Heart left ventricle (tissue), 16 donors: ENCODE data around the gene TGFBR2. TPM values are rescaled to one million over a fixed set of nuclear protein-coding genes. Genes with fewer than 3 reads are reported as not detected.

ENCODE experiments used
- ATAC-seq, 4 donors: fragments of 200-7000 bp; cut with Tn5 transposase; one replicate each; pipeline ENCODE4 v1.9.1; 2020 to 2022; ENCODE audit warnings: moderate library complexity in 4 of 4, mild to moderate bottlenecking in 3 of 4, moderate number of reproducible peaks in 1 of 4
- DNase-seq, 5 donors: peaks; one replicate each; pipeline ENCODE4 v3.0.0-alpha.2; 2020
- H3K27ac ChIP-seq, 12 donors: fragments of 200-600 bp; sonication (generic) in 4 of 12; one replicate each; pipeline versions ENCODE4 v1.5.0 to v1.8.0; 2016 to 2022; ENCODE audit warnings: mild to moderate bottlenecking in 2 of 12
- H3K27me3 ChIP-seq, 9 donors: fragments of 200-600 bp; sonication (generic) in 2 of 9; one replicate each; pipeline versions ENCODE4 v1.5.1 to v1.8.0; 2016 to 2022; ENCODE audit warnings: mild to moderate bottlenecking in 3 of 9
- H3K36me3 ChIP-seq, 9 donors: fragments of 200-600 bp; sonication (generic) in 2 of 9; one replicate each; pipeline versions ENCODE4 v1.5.0 to v1.8.0; 2018 to 2022; ENCODE audit warnings: mild to moderate bottlenecking in 2 of 9
- H3K4me1 ChIP-seq, 12 donors: fragments of 200-600 bp; sonication (generic) in 4 of 12; one replicate each; pipeline versions ENCODE4 v1.5.0 to v1.8.0; 2016 to 2022; ENCODE audit warnings: mild to moderate bottlenecking in 3 of 12
- H3K4me3 ChIP-seq, 12 donors: fragments of 200-600 bp; sonication (generic) in 4 of 12; one replicate each; pipeline versions ENCODE4 v1.5.0 to v1.8.0; 2017 to 2022; ENCODE audit warnings: mild to moderate bottlenecking in 9 of 12, moderate library complexity in 4 of 12
- H3K9me3 ChIP-seq, 12 donors: fragments of 200-600 bp; sonication (generic) in 4 of 12; one replicate each; pipeline versions ENCODE4 v1.5.0 to v1.8.0; 2016 to 2022; ENCODE audit warnings: mild to moderate bottlenecking in 1 of 12
- POLR2A ChIP-seq, 2 donors: fragments of 450-650 bp; IDR thresholded peaks; one replicate each; pipeline ENCODE4 v1.6.1; 2017; ENCODE audit warnings: antibody characterized with exemption in 2 of 2, mild to moderate bottlenecking in 2 of 2, moderate library complexity in 2 of 2
- WGBS, 4 donors: extraction: QIAGEN DNeasy Blood & Tissue Kit in 2 of 4; methylation state at CpG; one replicate each; pipeline versions ENCODE4 v1.1.5 to v1.1.7; 2013 to 2018; 5-methylcytosine and 5-hydroxymethylcytosine counted together
- intact Hi-C, 10 donors: fragments of 100-400 bp; cut with DNase I; formaldehyde crosslinking; loops; one replicate each; pipeline versions ENCODE4 v1.11.1 to v1.14.2; 2022
- polyA plus RNA-seq, 2 donors: library from polyadenylated mRNA; stranded (reverse); fragments of 200-250 nt; gene quantifications; one replicate each; pipeline ENCODE4 v1.2.3, GENCODE V29; 2013
- total RNA-seq, 9 donors: library from RNA; depleted of rRNA in 2 of 9; stranded (reverse); fragments of >200 nt in 2 of 9; fragmentation: NEBNext Ultra II Directional in 3 of 9; extraction: Animal tissue kit (Norgen Biotek cat#: 25700) in 3 of 9; gene quantifications; one replicate each; pipeline versions ENCODE4 v1.1.0 to v1.2.4, GENCODE V29; 2016 to 2023
- TF ChIP-seq, protein P1 (sequence below), 12 donors: fragments of 200-600 bp; sonication (generic) in 4 of 12; IDR thresholded peaks; one replicate each; pipeline versions ENCODE4 v1.5.0 to v1.8.0; 2018 to 2022; ENCODE audit warnings: antibody characterized with exemption in 12 of 12, mild to moderate bottlenecking in 5 of 12
- donor health status: ischemic (EF 13 %, LVEDD 7.1; RV severe dilation, severe dysfunction).
- donor health status: healthy with polysubstance abuse.
- donor health status: DM: no; HTN: yes; CAD: no.
- donor health status: DM: no; HTN: no; CAD: no.
- donor health status: ischemic (EF 25% LVEDD 6.9; RV normal size, moderate dysfunction).
- donor health status: ischemic (EF 25% LVEDD 5.7; RV mildly dilated, moderate dysfunction).
- donor health status: healthy.
- donor health status: DM: yes; HTN: yes; CAD: no.
- donor health status: ischemic (EF 35%, LVEDD 5.7; RV mildly dilated, moderate dysfunction).
- donor health status: nonischemic (EF 11% LVEDD 7.7; RV severe dilation, severe dysfunction).
- donor health status: DM: yes; HTN: yes; CAD: no.
- donor health status: PGD.
- donor health status: ischemic (EF 29% LVEDD 5.4; RV normal size, mild dysfunction).
- donor health status: nonischemic (EF 23%, LVEDD 6.1; RV moderate dilation, normal function).

TGFBR2 gene
- total and polyA plus RNA-seq, 11 donors, result 13.8 to 217 (median 143) TPM

- 62 to 71% (median 67%) methylated on average over 18 of the region's 18 CpGs for WGBS, 4 donors
- H3K4me3 ChIP-seq, result peak overlapping the region in 2 of 12 donors; percentile 3 to 6
- ATAC-seq (peak; percentile 63 to 78 (median 76)), DNase-seq (peak; percentile 59 to 79 (median 70))
- H3K4me1 ChIP-seq, result peaks cover 10 to 95% (median 77%) of the 10 kb centered on the region in 12 donors
- peaks cover 0 to 87% (median 38%) of the 10 kb centered on the region in 9 donors for H3K36me3 ChIP-seq
- H3K27ac ChIP-seq, result peak overlapping the region; percentile 44 to 81 (median 74)
- no peak for TF ChIP-seq POLR2A (IDR thresholded peaks at IDR 0.05)
- TF ChIP-seq, protein P1, sequence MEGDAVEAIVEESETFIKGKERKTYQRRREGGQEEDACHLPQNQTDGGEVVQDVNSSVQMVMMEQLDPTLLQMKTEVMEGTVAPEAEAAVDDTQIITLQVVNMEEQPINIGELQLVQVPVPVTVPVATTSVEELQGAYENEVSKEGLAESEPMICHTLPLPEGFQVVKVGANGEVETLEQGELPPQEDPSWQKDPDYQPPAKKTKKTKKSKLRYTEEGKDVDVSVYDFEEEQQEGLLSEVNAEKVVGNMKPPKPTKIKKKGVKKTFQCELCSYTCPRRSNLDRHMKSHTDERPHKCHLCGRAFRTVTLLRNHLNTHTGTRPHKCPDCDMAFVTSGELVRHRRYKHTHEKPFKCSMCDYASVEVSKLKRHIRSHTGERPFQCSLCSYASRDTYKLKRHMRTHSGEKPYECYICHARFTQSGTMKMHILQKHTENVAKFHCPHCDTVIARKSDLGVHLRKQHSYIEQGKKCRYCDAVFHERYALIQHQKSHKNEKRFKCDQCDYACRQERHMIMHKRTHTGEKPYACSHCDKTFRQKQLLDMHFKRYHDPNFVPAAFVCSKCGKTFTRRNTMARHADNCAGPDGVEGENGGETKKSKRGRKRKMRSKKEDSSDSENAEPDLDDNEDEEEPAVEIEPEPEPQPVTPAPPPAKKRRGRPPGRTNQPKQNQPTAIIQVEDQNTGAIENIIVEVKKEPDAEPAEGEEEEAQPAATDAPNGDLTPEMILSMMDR (IDR thresholded peaks at IDR 0.05), result no peak
- no peaks in the 10 kb centered on the region for H3K9me3 ChIP-seq
- H3K27me3 ChIP-seq, result no peaks in the 10 kb centered on the region
- intact Hi-C loops, result loop anchor here in 3 of 10 donors (5.0 to 10.0 kb wide), 5 partner anchors 74 to 449 kb away; partner anchors contain the start of gene TGFBR2 (in 2 of the 3)
Measured at GRCh38 chr3:30680789-30681648, 74.6 kb downstream of the TGFBR2 start.

DNA sequence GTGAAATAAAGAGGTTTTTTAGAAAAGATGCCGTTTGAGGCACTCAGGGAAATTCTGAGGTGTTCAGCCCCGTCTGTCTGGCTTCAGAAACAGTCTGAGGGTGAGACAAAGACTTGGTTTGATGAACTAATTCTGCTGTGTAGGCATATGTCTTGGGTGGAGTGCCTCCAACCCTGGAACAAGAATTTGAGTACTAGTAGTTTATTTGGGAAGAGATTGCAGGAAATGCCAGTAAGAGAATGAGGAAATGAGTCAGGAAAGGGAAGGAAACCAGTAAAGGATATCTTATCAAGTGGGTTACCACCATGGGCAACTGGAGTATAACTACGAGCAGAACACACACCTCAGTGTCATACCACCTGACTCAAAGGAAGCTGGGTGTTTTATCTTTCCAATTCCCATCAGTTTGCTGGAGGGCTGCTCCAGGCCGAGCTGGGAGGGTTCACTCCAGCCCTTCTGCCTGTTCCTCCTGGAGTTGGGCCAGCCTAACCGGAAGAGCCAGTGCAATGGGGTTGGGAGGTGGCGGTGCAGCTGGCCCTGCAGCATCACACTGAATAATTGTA is 75.3 kb downstream of the TGFBR2 start:
- H3K9me3 ChIP-seq, result no peaks in the 10 kb centered on the region

GRCh38 chr3:30682434-30683155 is 76.2 kb downstream of the TGFBR2 start:
- Histone ChIP-seq H3K36me3 (peaks cover 0 to 87% (median 26%) of the 10 kb centered on the region in 9 donors), H3K27me3 (no peaks in the 10 kb centered on the region), H3K9me3 (no peaks in the 10 kb centered on the region), H3K4me1 (peaks cover 10 to 95% (median 81%) of the 10 kb centered on the region in 12 donors), H3K27ac (peak overlapping the region; percentile 22 to 81 (median 71)), H3K4me3 (no peak overlapping the region)
- TF ChIP-seq, protein P1 (IDR thresholded peaks at IDR 0.05), result no peak
- no peak for TF ChIP-seq POLR2A (IDR thresholded peaks at IDR 0.05)
- DNase-seq (no peak), ATAC-seq (peak in 2 of 4 donors; percentile 12 to 31)
- intact Hi-C loops, result loop anchor here in 3 of 10 donors (5.0 to 10.0 kb wide), 5 partner anchors 75 to 450 kb away; partner anchors contain the start of gene TGFBR2 (in 2 of the 3)
- 70 to 93% (median 79%) methylated on average over 1 of the region's 1 CpG for WGBS, 4 donors

More for the DNA sequence above, 75.3 kb downstream of the TGFBR2 start:
- peak; percentile 59 to 78 (median 69) for DNase-seq
- Histone ChIP-seq H3K4me3 (peak overlapping the region in 2 of 12 donors; percentile 3 to 6), H3K27me3 (no peaks in the 10 kb centered on the region), H3K36me3 (peaks cover 0 to 87% (median 31%) of the 10 kb centered on the region in 9 donors), H3K27ac (peak overlapping the region; percentile 44 to 81 (median 74)), H3K4me1 (peaks cover 10 to 95% (median 81%) of the 10 kb centered on the region in 12 donors)
- TF ChIP-seq, protein P1 (IDR thresholded peaks at IDR 0.05), result no peak
- no peak for TF ChIP-seq POLR2A (IDR thresholded peaks at IDR 0.05)
- intact Hi-C loops, result loop anchor here in 3 of 10 donors (5.0 to 10.0 kb wide), 5 partner anchors 74 to 449 kb away; partner anchors contain the start of gene TGFBR2 (in 2 of the 3)
- peak; percentile 53 to 76 (median 75) for ATAC-seq
- 22 to 37% (median 28%) methylated on average over 6 of the region's 6 CpGs for WGBS, 4 donors
